SIG-M5 treated with dmso at 0.1 percent for 504 hours (cell line): ENCODE measurements around the gene CD2AP.

ENCODE experiments used
- DNase-seq: peaks from one replicate; lab custom pipeline; 2025; ENCODE audit not compliant: unreplicated experiment; lab: John Stamatoyannopoulos, UW

The CD2AP gene

GRCh38 chr6:47495207-47495606 lies 17.6 kb downstream of the CD2AP start:
- no peak for DNase-seq

DNA sequence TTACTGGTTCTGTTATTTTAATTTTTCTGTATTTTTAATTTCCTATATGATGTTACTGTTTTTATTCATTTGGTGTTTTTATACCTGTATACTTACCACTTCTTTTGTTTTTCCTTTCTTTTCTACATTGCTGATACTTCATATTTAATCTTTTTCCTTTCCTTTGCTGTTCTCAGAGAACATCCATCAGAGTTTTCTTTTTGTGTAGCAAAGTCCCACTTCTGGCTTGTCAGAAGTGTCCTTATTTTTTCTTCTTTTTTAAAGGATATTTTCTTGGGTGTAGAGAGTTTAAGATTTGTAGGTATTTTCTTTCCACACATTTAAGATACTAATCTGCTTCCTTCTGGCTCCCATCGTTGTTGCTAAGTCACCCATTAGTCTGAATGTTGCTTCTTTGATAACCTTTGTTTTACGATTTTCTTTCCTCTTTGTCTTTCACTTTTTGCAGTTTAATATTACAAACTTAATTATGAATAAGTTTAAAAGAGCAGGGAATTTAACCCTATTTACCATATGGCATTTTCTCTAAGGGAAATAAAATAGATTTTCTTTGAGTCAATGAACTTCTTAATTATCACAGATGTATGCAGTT lies 18.5 kb downstream of the CD2AP start:
- no peak for DNase-seq

GRCh38 chr6:47496935-47497579 lies 19.5 kb downstream of the CD2AP start:
- no peak for DNase-seq

DNA sequence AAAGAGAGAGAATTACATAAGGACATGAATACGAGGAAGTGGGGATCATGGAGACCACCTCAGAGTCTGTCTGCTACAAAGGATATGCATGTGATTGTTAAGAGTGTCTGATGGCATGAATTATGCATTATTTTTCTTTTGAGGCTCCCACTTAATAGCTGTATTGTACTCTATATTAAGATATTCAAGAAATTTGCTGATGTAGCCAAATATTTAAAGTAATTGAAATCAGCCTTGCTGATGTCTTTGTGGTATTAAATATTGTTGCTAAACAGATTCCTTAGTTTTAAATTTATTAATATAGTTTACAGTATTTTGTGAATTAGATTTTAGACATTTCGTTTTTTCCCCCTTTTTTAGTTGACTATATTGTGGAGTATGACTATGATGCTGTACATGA lies 25.3 kb downstream of the CD2AP start:
- no peak for DNase-seq

DNA sequence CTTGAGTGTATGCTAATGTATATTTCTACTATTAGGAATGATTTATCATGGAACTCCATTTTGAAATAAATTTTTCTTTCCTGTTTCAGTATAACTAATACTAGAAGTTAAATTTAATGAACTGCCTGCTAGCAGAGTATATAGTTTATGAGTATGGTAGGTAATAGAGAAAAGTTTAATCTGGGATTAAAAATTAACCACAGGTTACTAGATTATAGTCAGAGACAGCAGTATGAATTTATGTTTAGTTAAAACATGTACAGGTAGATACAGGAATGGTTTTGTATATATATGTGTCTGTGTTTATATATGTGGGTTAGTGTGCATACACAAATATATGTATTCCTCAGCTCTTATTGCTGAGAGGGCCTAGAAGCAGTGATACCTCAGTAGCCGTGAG lies 32.3 kb downstream of the CD2AP start:
- no peak for DNase-seq

DNA sequence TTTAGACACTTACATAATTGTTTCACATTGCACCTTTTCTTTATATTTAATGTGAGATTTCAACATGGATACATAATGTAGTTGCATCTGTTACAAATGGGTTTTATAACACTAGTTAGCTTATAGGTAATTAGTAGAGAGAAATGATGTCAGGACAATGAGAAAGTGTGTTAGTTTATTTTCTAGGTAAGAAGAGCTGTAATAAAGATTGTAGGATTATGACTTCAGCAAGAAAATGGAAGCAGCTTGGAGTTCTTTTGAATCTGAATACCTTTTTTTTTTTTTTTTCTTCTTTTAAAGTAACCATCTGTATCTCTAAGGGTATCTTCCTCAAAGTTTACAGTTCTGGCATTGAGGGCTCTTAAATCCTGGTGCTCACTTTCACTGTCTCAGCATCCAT lies 35.3 kb downstream of the CD2AP start:
- DNase-seq: no peak

DNA sequence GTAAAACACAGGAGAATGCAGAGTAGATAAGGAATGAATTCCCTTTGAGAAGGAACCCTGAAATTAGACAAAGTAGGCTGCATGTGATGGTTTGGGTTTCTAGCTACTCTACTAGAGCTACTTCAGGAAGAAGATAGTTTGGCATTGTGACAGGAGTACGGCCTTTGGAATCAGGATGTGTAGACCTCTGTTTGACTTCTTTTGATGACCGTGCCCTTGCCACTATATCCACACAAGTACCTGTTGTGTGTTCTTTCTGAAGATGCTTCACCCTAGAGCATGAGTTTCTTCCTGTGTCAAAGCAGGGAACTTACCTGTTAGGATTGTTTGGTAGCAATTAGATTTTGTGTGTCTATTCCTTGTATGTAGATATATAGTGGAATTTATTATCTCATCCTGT lies 41.7 kb downstream of the CD2AP start:
- no peak for DNase-seq

GRCh38 chr6:47520282-47520681 lies 42.7 kb downstream of the CD2AP start:
- DNase-seq: no peak

DNA sequence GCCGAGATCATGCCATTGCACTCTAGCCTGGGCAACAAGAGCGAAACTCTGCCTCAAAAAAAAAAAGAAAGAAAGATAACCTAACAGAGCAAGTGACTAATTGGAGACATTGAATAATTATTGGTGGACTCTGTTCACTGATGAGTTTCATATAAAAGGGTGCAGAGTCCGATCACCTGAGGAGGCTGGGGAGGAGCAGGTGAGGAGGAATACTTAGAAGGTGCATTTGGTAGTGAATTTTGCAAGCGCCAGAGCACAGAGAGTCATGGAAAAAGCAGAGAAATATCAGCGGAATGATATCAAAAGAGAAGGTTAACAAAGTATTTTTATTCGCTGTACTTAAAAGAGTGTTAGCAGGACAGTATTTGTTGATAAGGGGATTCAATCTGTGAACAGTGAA lies 44.4 kb downstream of the CD2AP start:
- DNase-seq: no peak

DNA sequence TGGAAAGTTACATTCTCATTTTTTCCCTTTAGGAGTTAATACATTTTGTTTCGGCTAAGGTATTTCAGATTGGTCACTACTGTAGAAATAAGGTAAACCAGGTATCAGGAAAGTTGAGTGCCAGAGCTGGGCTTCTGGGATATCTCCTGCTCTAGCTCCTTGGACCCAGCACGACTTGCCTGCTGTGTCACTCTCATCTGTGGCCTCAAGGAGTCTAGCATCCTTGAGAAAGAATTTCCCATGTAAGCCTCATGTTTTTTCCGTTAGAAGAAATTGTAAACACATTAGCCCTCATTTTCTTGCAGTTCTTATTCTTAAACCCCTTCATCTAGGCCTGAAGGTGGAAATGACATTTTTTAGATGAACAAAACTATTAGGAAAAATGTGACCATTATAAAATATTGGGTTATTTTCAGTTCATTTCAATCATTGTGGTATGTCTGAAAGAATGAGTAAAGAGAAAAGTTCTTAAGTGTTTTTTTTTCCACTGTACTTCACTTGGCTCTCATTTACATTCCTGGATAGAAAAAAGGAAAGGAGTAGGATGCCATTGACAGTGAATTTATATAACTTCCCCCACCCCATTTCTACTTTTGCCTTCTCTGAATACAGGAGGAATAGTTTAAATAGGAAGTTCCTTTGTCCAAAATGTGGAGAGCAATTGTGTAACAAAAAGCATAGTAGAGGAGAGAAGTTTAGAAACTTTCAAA lies 46.7 kb downstream of the CD2AP start:
- no peak for DNase-seq

DNA sequence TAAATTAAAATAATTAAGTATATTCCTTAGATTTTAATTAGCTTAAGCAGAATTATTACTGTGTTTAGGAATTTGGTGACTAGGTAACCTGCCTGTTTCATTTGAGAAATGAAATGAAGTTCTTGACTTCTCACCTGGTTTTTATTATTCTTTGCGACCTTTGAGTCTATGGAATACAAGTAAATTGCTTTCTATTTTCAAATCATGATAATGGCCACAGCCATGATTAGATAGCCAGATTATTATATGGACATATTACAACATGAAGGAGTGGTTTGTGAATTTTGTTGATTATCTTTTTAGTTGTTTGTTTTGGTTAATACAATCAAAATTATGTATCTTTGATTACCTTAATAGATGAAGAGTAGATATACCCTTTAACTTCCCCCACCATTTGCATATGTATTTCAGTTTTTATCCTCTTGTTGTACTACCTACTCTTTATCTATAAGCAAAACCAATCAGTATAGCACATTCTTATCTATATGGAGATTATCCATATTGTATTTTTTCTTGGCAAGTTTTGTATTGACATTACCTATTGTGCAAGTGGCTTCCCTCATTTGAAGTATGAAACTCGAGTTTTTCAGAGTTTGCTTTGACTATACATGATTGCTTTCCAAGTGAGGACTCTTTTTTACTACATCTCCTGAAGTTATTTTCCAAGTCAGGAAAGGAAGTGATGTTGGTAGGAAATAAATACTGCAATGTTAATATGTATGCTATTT lies 47.9 kb downstream of the CD2AP start:
- DNase-seq: no peak

DNA sequence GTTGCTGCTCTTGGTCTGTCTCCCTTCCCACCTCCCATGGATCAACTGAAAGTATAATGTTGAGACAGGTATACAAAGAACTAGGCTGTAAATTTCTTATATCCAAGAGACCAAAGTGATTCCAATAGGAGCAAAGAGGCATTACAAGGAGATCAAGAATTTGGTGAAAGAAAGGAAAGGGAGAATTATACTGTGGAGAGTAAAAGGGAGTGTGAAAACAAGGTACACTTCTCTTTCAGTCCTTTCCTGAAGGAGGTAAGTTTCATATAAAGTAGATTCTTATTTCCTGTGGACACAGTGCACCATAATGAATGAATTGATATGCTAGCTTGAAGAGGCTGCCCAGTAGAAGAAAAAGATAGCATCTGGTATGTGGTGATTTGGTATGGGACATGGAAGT lies 49.7 kb downstream of the CD2AP start:
- no peak for DNase-seq

GRCh38 chr6:47529734-47530133 lies 52.1 kb downstream of the CD2AP start:
- DNase-seq: no peak

GRCh38 chr6:47532981-47533585 lies 55.5 kb downstream of the CD2AP start:
- DNase-seq: no peak

DNA sequence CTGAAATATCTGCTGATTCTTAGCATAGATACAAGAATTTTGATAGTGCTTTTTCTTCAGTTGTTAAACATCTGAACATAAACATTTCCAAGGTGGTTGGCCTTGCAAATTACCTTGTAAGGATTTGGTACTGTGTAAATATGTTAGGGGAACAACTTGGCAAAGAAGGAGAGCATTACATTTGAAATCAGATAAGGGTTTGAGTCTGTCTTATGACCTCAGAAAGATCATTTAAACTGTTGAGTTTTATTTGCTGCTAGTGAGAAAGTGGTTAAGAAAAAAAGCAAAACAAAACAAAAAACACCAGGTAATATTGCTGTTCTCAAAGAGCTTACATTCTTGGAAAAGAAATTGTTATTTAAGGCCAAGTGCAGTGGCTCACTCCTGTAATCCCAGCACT lies 56.5 kb downstream of the CD2AP start:
- DNase-seq: no peak

DNA sequence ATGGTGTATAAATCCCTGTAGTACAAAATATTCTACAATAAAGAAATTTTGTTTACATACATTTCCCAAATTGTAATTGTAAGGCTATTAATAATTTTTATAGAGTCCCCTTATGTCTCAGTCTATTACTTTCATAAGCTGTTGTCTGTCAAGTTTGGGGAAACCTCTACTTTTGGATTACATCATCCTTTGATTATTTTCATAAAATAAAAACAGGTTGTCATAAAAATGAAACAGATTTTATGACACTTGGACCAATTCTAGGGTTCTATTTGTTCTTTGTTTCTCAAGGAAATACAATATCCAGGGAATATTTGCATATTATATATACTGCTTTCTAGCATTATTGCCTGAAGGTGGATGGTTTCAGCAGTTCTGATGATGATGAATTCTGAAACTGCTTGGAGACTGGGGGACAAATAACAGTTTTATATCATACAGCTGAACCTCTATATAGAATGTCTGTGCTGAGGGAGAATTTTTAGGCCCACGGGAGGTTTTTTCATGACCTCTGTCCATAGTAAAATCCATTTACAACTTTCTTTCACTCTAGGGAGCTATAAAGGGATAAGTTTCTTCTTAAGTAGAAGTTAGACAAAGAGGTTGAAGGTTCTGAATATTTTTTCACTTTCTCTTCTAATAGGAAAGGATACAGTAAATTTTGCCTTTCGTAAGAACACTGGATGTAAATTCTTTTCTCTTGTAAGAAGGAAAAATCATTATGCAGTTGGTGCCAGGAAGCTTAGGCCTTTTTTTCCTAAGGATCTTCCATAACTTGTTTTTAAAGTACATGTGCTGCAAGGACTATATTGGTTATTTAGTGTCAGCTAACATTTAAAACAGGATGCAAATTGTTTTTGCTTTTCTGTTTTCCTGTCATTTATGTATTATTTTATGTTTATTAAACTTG lies 58.0 kb downstream of the CD2AP start:
- DNase-seq: no peak

DNA sequence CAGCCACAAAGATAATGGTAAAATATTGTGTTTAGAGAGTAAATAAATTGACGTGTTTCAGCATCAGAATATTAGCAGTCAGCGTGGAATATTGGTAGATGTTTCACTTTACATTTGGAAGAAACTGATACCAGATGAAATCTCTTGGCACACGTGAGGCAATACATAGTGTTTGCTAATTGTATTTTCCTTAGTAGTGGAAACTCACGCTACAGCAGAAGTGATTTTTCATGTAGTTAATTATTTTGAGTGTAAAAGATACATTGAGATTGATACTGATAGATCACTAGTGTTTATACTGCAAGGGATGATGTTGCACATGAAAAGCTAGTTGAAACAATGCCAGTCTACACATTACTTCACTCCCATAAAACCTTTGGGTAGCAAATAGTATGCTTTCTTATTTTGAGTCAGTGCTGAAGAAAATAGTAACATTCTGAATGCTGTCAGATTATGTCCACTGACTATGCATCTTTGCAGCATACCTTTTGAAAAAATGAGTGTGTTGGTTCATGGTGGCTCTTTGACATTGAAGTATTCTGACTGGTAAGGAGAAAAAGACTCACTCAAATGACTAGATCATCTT lies 59.3 kb downstream of the CD2AP start:
- no peak for DNase-seq

- DNase-seq: no peak
These were observed 67.6 kb downstream of the CD2AP start for GRCh38 chr6:47545223-47545622.

GRCh38 chr6:47551670-47552069 lies 74.1 kb downstream of the CD2AP start:
- no peak for DNase-seq

- no peak for DNase-seq
These were observed 74.7 kb downstream of the CD2AP start for GRCh38 chr6:47552319-47552718.
